Superior temporal gyrus (tissue), 1 donor: ENCODE measurements around the gene ELMO1.
A peak's percentile ranks its signal among the peaks of the same experiment; 100 is the strongest.

Experiments
- DNase-seq: peaks from one replicate; pipeline ENCODE4 v3.0.0-alpha.2; 2016; ENCODE audit errors: extremely low spot score

The ELMO1 gene

DNA sequence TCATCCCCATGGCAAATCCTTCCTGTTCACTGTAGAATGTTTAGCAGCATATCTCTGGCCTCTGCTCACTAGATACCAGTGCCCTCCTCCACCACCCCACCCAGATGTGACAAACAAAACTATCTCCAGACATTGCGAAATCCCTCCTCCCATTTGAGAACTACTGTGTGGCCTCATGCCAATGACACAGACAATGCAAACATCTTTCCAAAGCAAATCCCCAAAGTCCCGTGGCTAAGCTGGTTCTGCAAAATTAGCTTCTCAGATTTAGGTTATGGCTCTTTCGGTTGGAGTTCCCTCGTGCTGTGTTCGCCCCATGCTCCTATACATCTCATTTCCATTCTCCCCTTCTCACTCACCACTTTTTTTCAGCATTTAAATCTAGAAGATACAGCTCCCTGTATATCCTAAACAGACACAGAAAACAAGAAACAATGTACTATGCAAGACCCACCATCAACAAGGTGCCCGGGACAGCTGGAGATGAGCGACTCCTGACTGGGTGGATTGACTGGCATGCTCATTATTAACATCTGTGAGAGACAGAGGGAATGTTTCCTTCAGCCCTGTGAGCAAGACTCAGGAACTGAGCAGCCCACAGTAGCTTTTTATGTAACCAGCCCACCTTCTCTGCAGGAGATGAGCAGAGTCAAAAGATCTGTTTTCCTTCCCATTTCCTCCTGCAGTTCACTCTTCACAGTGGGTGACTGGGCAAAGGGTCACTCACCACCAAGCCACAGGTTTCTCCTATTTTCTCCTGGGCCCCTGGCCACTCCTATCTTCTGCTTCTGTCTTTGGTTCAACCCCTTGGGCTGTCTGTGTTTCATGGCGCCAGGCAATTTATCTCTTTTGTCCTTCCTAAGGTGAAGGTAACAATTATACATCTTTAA, 498.7 kb downstream of the ELMO1 start:
- no peak for DNase-seq

GRCh38 chr7:36946401-36946739, 502.3 kb downstream of the ELMO1 start:
- DNase-seq = no peak

DNA sequence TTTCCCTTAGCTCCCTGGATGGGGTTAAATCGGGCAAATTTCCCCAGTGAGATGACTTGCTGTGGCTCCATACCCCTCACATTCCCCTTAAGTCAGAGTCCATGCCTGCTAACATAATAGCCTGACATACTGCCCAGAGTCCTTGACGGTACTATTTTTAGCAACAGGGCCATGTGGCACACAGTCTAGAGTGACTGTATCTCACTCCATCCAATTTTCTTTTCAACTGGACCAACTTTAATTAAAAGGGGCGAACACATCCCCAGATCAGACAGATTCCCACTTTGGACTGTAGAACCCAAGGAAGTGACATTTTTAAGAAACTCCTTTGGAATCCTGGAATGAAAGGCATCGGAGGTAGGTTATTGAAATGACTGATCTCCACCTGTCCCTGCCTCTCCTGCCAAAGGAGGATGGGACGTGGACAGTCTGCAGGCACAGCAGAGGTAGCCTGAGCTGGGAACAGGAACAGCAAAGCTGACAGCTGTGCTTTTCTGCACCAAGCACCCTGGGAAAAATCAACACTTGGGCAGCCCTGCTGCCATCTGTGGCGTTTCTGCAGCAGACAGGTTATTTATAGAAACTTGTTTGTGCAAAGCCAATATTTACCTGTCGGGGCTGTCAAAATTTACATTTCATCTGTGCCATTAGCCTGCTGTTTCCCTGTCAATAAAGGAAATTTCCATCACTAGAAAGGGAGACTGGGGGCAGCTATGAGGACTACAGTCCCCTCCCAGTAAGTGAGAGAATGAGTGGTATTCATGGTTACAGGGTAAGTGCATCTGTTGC, 502.9 kb downstream of the ELMO1 start:
- no peak for DNase-seq

DNA sequence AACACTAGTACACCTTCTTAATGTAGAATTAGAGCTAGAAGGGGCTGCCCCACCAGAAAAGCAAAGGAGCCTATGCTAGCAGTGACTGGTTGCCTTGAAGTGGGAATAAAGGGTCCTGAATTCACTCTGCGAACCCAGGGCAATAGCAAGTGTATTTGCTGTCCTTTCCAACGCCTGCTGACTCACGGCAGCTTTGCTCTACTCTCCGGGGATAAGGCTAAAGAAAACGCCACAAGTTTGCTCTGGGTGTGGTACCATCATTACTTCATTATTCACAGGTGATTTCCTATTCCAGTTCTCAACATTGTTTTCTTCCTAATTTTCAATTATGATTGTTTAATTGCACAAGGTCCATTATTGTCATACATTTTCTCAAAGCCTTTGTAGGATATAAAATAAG, 503.8 kb downstream of the ELMO1 start:
- DNase-seq = no peak

GRCh38 chr7:36943591-36944435, 504.9 kb downstream of the ELMO1 start:
- no peak for DNase-seq

DNA sequence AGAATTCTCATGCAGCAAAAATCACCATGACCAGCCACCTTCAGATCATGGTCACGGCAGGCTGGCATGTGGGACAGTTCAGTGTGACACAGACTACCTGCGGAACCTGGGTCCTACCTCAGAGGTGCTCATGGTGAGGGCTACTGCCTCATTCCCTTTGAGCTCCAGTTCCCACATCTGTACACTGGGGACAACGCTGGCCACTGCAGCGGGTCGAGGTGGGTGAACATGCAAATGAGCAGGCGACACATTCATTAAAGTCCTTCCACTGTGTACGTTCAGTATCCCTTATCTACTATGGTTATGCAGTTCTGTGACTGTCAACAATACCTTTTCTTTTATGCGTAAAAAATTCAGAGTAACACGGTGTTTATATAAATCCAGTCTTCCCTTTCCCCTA, 505.7 kb downstream of the ELMO1 start:
- DNase-seq = no peak

DNA sequence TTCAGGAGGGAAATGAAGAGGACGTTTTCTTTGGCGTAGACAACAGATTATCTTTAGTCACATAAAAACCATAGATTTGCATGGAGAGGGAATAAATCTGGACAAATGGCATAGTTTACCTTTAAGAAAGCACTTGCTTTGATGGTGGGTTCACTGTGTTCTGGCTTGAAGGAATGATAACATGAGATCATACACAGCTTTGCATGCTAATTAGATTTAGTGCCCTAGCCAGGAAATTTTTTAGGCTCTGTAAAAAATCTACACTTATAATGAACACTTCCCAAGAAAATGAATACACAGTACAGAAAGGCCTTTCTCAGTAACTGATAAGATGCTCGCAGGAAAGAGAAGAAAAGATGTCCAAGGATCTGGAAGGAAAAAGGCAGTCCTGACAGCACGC, 506.1 kb downstream of the ELMO1 start:
- peak; percentile 64 for DNase-seq

- no peak for DNase-seq
Measured at GRCh38 chr7:36942025-36942424, 506.6 kb downstream of the ELMO1 start.

GRCh38 chr7:36941359-36941758, 507.3 kb downstream of the ELMO1 start:
- DNase-seq = no peak

DNA sequence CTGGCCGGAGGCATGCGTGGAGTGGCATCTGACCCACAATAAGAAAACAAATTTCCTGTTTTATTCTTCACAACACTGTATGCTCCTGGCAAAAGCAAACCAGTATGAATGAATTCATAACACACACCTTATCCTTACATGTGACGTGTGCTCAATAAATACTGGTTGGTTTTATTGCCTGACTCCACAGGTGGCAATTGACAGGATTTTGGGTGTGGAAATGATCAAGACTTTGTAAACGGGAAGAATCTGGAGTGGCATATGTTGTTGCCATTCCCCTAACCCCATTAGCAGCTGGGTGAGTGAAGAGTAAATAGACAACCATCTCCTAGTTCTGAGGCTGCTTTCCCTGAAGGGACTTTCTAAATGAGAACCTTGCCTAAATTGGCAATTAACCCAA, 508.8 kb downstream of the ELMO1 start:
- no peak for DNase-seq

DNA sequence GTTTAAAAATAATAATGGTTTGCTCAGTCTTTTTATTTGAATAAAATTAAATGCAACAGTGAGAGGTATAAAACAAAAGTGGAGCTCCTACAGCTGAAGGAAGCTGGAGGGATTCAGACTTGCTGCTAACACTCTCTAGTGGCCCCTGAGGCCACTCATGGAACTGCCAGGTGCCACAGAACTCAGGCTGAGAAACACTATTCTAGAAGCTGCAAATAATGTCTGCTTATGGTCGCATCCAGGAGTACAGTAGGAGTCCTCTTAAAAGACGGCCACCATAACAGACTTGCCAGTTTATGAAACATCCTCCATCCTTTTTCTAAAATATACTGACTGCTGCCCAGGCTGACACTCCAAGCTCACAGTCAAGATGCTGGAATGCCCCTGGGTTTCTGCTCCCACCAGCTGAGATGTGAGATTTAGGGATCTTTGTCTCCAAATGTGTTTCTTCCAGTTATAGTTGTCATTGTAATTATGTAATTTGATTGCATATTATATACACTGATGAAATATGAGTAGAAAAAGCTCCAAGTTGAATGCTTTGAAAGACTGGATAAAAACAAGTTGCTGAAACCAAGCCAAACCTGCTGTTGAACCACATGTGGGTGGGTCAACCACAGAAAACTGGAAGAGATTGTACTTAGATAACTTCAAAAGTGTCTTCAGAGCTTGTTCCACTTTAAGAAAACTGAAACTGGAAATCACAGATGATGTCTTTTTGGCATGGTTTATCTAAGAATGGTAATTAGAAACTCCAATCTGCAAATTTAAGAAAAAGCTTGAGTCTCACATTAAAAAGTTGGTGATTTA, 510.7 kb downstream of the ELMO1 start:
- DNase-seq = no peak

DNA sequence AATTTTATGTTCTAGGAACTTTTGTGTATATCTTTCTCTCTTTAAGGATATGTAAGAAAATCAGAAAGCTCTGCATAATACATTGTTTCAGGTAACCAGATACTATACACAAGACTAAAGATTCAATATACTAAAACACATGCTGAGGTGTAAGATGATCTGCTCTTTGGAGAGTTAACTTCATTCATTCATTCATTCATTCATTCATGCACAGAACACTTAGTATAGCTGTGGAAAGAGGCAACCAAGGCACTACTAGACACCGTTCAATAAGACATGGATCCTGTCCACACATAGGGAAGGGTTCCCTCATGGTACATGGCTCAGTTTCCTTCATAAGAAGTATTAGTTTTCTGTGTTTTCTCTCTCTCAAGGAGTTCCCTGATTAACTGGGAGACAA, 516.8 kb downstream of the ELMO1 start:
- DNase-seq = no peak

- DNase-seq = no peak
Measured at GRCh38 chr7:36929791-36930190, 518.9 kb downstream of the ELMO1 start.

GRCh38 chr7:36928718-36929117, 519.9 kb downstream of the ELMO1 start:
- no peak for DNase-seq

DNA sequence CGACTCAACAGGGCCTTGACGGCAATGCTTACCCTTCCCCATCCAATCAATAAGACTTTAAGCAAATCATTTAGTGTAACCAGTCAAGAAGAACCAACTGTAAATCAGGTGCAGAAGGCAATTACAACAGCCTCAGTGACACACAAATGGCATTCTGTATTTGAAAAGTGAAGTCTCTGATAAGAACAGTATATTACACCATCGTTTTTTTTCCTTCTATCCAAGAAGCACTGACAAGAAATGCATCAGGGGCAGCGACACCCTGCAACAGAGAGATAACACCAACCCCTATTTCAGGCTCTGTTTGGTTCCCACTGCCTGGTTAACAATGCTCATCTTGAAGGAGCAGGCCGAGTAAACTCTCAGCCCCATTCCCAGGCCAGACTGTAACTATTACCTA, 520.4 kb downstream of the ELMO1 start:
- DNase-seq = no peak

DNA sequence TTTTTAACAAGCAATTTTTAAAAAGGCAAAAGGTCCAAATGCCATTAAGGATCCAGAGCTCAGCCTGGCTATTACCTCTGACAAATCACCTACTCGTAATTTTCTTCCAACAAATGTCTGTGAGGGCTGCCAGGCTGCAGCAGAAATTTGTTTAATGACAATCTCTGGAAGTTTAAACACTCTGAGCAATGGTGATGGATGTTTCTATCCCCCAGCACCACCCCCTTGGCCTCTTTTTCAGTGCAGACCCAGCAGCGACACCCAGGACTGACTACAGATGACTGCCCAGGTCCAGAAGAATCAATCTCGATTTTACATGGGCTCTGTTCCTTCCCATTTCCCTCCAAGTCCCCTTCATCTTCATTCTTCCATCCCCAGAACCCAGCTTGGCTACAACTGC, 523.0 kb downstream of the ELMO1 start:
- no peak for DNase-seq

DNA sequence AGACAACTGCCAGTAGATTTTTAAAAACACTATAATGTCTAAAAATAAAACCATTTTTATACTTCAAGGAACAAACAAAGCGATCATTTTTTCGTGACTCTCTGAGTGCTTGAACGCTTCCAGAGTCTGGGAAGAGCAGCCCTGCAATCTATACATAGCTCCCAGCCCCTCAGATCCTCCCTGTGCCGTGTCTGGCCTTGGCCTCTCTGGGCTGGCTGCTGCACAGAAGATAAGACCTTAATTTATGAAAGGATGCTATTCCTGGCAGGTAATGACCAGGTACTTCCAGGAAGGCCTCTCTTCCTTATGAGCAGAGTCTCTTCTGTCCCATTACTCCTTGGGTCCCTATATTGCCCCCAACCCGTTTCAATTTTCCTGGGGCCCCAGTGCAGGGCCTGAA, 523.5 kb downstream of the ELMO1 start:
- DNase-seq = peak; percentile 34

- DNase-seq = no peak
Measured at GRCh38 chr7:36923943-36924436, 524.7 kb downstream of the ELMO1 start.

DNA sequence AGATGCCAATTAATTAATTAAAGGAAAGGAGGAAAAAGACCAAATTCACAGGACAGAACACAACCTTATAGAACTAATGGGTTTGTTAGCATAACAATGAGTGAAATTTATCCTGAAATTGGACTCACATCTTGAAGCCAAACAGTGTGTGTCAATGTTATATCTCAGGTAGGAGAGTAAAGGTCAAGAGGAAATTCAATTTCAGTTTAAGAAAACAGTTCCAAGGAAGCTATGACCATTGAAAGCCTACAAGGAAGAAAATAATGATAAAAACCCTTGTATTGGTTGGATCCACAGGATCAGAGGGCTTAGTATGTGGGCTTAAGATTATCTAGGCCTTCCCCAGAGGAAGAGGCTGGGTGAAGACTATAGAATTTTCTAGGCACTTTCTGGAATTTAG, 525.5 kb downstream of the ELMO1 start:
- DNase-seq = no peak

DNA sequence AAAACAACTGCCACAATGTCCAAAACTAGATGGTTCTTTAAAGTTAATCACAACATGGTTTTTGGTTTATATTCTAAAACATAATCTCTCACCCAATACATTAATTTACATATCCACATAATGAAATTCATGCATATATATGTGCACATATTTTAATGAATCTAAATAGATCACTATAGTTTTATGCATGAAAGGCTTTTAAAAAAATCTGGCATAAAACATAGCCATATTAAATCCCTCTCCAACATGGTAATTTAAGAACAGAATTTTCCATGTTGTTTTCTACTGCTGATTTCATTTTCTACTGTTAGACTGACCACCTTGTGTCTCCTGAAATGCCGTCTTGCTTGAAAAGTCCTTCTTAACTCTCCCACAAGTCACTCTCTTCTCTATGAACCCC, 528.2 kb downstream of the ELMO1 start:
- DNase-seq = no peak

- DNase-seq = no peak
Measured at GRCh38 chr7:36919738-36920137, 528.9 kb downstream of the ELMO1 start.
